Measurements from ENCODE around the gene AGBL1.

Gene AGBL1

GRCh38 chr15:86689006-86689405, 609.3 kb downstream of the AGBL1 start:
- no peak overlapping the region for H3K4me3 ChIP-seq (ENCODE audit: low read depth, low read length)

DNA sequence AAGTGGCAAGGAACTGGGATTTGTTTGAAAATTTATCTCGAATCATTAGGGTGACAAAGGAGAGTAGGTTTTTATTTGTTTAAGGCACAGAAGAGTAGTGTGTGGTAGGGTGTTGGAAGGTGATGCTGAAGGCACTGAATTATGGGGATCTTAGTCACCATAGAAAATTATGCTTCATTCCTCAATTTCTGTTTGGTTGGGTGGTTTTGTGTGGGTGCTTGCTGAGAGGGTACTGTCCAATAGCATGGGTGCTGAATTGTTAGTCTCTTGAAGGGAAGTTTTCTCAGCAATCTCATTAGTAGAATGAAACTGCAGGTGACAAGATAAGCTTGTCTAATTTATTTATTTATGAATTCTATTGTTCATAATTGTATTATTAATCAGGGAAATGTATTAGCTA, 610.9 kb downstream of the AGBL1 start:
- H3K4me3 ChIP-seq (ENCODE audit: low read depth, low read length) = no peak overlapping the region

- H3K4me3 ChIP-seq (ENCODE audit: low read depth, low read length) = no peak overlapping the region
These were observed 611.5 kb downstream of the AGBL1 start for GRCh38 chr15:86691091-86691663.

DNA sequence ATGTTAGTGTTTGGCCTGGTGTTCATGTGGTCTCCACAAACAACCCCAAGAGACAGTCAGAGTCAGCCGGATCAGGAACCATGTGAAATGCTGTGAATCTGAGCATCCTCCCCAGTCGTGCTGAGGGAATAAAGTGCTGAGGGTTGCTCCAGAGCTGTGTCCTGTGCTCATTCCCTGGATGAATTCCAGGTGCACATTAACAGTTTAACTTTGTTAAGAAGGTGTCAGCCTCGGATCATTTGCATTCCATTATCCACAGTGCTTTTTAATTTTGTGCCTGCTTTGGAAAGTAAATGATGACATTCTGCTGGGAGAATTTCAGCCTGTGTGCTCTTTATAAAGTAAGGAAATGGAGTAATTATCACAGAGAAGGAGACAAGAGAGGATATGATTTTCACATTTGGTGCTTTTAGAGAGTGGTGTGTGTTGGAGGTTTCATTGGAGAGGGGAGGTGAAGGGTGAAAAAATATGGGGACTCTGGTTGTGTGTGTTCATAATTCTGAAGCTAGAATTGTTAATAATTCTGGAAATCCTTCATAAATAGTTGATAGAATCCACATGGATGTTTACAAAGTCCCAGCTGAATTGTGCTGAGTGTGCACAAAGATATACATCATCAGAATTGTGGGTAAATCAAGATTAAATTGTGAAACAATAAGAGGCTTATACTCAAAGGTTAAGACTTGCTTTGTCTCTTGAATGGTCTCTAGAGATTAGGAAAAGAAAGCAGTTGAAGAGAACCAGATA, 621.4 kb downstream of the AGBL1 start:
- no peak overlapping the region for H3K4me3 ChIP-seq (ENCODE audit: low read depth, low read length)

DNA sequence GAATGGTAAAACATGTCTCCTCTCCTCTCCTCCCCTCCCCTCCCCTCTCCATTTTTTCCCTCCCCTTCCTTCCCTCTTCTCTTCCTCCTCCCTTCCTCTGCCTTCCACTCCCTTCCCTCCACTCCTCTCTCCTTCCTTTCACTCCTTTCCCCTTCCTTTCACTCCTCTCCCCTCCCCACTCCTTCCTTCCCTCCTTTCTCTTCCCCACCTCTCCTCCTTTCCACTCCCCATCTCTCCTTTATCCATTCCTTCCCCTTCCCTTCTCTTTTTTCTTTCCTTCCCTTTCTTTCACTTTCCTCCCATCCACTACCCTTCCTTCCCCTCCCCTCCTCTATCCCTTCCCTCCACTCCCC, 621.9 kb downstream of the AGBL1 start:
- no peak overlapping the region for H3K4me3 ChIP-seq (ENCODE audit: low read depth, low read length)

GRCh38 chr15:86706813-86707212, 627.1 kb downstream of the AGBL1 start:
- H3K4me3 ChIP-seq (ENCODE audit: low read depth, low read length) = no peak overlapping the region

DNA sequence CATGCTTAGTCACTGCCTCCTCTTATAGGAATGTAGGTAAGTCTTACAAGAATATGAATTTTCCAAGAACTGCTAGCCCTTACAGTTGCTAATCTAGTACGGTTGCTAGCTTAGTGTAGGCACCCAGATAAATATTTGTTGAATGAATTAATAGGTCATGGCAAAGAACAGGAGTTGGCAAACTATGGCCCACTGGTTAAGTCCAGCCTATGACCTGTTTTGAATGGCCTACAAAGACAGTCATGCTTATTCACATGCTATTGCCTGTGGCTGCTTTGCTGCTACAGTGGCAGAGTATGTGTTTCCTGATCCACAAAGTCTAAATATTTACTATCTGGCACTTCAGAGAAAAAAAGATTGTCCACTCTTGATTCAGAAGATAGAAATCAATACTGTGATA, 631.8 kb downstream of the AGBL1 start:
- H3K4me3 ChIP-seq (ENCODE audit: low read depth, low read length) = no peak overlapping the region

DNA sequence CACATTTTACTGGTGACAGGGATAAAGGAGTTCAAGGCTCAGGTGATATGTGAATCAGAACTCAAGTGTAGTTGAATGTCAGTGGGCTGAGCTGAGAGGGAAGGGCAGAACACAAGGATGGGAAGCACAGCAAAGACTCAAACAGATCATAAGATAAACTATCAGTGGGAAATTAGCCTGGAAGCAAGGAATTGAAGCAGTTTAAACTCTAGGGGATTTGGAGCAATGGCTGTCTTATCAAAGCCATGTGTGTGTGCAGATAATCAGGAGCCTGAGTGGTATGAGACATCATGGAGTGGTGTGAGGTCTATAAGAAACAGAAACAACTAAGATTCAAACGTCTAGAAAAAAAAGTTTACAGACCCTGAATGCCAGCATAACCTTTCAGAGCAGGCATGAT, 634.6 kb downstream of the AGBL1 start:
- no peak overlapping the region for H3K4me3 ChIP-seq (ENCODE audit: low read depth, low read length)

- no peak overlapping the region for H3K4me3 ChIP-seq (ENCODE audit: low read depth, low read length)
These were observed 646.0 kb downstream of the AGBL1 start for GRCh38 chr15:86725628-86726027.

DNA sequence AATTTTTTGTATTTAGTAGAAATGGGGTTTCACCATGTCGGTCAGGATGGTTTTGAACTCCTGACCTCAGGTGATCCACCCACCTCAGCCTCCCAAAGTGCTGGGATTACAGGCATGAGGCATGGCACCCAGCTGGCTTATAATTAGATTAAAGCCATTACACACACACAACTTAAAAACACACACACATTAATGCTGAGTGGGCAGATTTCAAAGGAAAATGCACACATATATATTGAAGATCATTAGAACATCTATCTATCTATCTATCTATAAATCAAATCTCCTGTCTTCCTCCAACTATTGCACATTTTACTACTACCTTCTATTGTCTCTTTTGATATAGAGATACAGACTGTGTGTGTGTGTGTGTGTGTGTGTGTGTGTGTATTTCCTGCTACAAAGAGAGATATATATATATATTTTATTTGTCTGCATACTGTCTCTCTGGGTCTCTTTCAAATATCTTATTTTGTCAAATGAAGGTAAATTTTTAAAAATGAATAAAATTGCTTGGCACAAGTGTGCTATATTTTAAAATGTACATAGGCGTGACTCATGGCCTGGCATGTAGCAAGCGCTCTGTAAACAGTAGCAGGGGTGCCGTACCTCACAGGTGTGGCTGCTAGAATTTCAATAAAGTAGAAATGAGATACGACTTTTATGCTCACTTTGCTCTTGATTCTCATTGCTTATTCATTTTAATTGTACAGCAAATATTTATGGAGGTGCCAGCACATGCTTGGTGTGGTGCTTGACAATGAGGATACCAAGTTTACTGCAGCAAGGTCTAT, 655.8 kb downstream of the AGBL1 start:
- no peak overlapping the region for H3K4me3 ChIP-seq (ENCODE audit: low read depth, low read length)

DNA sequence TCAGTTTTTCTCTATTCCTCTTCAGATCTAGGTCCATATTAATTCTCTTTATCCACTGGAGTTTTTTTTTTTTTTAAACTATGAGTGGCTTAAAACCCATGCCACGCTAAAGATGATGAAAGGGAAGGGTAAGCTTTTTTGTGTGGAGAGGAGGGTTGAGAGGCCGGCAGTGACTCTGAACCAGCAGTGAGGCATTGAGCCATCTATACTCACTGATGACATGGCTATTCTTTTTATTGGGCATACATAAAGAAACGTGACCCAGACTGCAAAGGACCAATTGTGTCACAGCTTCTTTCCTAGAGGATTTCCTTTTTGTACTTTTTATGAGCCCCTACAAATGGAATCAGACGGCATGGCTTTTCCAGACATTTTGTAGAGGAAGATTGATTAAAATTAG, 662.2 kb downstream of the AGBL1 start:
- no peak overlapping the region for H3K4me3 ChIP-seq (ENCODE audit: low read depth, low read length)

DNA sequence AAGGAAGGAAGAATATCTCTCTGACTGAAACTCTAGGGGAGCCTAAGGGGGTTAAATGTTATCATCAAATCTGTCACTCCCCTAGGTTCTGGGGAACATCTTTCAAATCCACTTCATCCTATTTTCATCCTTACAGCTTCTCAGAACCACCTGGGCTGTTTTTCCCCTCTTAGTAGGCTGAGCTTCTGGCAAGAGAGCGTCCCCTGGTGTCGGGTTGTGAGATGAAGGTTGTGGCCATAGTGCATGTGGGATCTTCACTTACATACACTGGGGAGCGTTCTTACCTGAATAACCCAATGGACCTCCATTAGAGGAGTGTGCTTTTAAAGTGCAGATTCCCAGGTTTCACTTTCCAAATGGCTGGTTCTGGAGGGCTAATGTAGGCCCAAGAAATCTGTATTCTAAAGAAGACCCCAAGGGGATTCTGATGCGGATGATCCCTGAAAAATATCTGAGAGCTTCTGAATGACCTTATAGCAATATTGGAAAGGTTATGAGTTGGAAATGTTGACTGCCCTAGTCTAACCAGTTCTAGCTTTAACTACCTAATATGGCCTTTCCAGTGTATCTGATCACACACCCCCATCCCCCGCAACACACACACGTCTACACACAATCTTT, 663.7 kb downstream of the AGBL1 start:
- H3K4me3 ChIP-seq (ENCODE audit: low read depth, low read length) = no peak overlapping the region

- no peak overlapping the region for H3K4me3 ChIP-seq (ENCODE audit: low read depth, low read length)
These were observed 664.6 kb downstream of the AGBL1 start for GRCh38 chr15:86744198-86744780.

DNA sequence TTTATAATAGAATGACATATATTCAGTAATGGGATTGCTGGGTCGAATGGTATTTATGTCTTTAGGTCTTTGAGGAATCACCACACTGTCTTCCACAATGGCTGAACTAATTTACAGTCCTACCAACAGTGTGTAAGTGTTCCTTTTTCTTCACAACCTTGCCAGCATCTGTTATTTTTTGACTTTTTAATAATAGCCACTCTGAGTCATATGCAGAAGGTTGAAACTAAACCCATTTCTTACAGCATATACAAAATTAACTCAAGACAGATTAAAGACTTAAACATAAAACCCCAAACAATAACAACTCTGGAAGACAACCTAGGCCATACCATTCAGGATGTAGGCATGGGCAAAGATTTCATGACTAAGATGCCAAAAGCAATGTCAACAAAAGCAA, 671.4 kb downstream of the AGBL1 start:
- no peak overlapping the region for H3K4me3 ChIP-seq (ENCODE audit: low read depth, low read length)

- no peak overlapping the region for H3K4me3 ChIP-seq (ENCODE audit: low read depth, low read length)
These were observed 675.2 kb downstream of the AGBL1 start for GRCh38 chr15:86754846-86755245.

GRCh38 chr15:86756688-86757087, 677.0 kb downstream of the AGBL1 start:
- H3K4me3 ChIP-seq (ENCODE audit: low read depth, low read length) = no peak overlapping the region

DNA sequence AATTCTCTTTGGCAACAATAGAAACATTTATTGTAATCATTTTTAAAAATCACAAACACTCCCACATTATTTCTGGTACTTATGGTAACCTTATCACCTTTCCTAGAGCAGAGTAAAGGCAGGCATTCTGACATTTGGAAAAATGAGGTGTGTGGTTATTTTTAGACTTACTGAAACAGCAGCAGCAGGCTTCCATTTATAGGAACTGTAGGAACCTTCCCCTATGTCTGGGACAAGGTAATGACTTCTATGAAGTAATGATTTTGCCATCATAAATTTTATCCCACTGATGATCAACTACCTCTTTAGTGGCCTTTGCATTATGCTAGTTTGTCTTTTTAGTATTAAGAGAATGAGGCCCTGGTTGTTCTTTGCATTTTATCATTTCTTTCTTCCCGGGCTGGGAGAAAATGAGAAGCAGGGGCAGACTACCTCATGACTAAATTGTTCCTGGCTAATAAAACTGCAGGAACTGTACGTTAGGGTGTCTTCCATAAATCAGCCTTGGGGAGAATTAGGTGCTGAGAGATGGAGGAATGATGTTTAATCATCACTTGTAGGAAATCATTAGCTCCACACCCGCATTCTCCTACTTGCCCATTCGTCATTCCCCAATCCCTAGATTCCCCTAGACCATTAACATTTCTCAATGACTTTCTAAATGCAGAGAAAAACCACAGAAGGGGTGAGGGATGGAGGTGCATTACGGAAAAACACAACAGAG, 680.3 kb downstream of the AGBL1 start:
- no peak overlapping the region for H3K4me3 ChIP-seq (ENCODE audit: low read depth, low read length)

DNA sequence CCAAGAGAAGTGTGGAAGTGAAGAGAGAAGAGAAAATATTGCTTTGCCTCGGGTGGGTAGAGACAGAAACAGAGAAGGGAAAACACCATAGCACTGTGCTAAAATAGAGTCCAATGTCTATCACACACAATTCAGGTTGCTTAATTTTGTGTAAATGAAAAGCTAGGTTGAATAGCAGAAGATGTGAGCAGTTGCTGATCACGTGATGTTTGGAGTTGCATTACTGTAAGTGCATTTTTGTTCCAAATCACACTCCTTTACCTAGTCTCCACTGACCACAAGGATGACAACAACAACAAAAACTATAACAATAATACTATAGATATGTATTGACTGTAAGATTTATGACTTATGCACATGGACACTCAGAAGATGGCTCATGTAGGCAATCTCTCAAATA, 683.2 kb downstream of the AGBL1 start:
- no peak overlapping the region for H3K4me3 ChIP-seq (ENCODE audit: low read depth, low read length)

- H3K4me3 ChIP-seq (ENCODE audit: low read depth, low read length) = no peak overlapping the region
These were observed 684.4 kb downstream of the AGBL1 start for GRCh38 chr15:86764021-86764420.

- no peak overlapping the region for H3K4me3 ChIP-seq (ENCODE audit: low read depth, low read length)
These were observed 685.6 kb downstream of the AGBL1 start for GRCh38 chr15:86765281-86765680.
